AML-193 (cell line): ENCODE data around the gene PCDHGA6.
"Not testable (repeated sequence)": the region's sequence is repeated elsewhere in the genome, so short reads cannot be mapped to it uniquely, and the experiment has no call there.

Source experiments
- DNase-seq, 2 experiments: peaks; one replicate each; lab custom pipeline; 2025; lab: John Stamatoyannopoulos, UW

PCDHGA6 gene

DNA sequence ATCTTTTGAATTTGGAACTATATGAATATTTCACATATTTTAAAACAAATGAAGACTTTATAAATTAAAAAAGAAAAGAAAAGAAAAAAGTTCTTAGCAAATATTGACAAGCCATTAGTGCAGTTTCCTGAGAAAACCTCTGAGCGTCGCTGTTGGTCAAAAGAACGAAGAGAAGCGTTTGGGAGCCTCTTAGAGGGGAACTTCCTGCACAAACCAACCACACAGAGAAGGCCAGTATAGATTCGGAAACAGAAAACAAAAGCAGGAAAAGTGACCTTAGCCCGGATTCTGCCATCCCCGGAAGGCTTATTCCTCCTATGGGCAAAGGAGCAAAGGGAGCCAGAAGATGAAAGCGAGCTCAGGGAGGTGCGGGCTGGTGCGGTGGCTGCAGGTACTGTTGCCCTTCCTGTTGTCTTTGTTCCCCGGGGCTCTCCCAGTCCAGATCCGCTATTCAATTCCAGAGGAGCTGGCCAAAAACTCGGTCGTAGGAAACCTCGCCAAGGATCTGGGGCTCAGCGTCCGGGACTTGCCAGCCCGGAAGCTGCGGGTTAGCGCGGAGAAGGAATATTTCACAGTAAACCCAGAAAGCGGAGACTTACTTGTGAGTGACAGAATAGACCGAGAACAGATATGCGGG lies 13.8 kb upstream of the PCDHGA6 start, which contains the start of gene PCDHGB2:
Gene PCDHGB2, plus strand, starts transcription at position 205 of the 637 bp plus-strand sequence. Its CDS starts 142 bp downstream, at position 347.
- DNase-seq = peak; percentile 11 to 40

DNA sequence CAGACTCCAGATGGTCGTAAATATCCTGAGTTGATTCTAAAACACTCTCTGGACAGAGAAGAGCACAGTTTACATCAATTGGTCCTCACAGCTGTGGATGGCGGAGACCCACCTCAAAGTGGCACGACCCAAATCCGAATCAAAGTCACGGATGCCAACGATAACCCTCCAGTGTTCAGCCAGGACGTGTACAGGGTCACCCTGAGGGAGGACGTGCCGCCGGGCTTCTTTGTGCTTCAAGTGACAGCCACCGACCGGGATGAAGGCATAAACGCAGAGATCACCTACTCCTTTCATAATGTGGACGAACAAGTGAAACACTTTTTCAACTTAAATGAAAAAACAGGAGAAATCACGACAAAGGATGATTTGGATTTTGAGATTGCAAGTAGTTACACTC lies 13.0 kb upstream of the PCDHGA6 start:
- DNase-seq = no peak

DNA sequence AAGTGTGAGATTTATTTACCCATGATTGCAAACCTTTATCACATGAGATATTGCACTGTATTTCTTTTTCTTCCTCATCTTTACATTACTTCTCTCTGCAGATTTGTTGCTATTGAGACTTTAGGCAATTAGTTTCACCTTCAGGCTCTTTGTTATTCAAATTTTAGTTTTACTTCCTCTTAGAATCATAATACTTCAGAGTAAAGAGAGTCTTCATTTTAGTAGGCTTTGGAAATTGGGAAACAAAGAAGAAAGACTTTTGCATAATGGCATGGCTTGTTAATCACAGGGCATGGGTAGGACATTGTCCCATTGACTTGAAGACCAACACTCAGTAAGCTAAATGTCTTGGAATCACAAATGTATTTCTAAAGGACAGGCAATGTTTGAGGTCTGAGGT lies 11.0 kb upstream of the PCDHGA6 start:
- DNase-seq = no peak

DNA sequence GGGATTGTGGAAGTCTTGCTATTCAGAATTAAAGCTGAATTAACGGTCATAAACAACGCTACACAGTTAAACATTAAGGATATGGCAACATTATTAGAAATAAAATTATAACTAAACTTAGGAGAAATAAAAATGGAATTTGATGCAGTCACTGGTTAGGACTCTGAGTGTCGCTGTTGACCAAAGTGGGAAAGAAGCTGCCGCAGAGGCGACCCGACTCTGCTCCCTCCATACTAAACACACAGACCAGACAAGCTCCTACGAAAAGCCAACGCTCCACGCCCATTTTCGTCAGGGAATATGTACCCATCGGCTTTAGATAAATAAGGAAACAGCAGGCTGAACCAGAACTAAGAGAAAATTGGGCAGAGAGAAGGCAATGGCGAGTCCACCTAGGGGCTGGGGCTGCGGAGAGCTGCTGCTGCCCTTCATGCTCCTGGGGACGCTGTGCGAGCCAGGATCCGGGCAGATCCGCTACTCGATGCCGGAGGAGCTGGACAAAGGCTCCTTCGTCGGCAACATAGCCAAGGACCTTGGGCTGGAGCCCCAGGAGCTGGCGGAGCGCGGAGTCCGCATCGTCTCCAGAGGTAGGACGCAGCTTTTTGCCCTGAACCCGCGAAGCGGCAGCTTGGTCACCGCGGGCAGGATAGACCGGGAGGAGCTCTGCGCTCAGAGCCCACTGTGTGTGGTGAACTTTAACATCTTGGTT lies 9.6 kb upstream of the PCDHGA6 start, which contains the start of gene PCDHGA5:
Gene PCDHGA5, plus strand, starts transcription at position 211 of the 709 bp plus-strand sequence. Its CDS starts 169 bp downstream, at position 380.
- no peak for DNase-seq

DNA sequence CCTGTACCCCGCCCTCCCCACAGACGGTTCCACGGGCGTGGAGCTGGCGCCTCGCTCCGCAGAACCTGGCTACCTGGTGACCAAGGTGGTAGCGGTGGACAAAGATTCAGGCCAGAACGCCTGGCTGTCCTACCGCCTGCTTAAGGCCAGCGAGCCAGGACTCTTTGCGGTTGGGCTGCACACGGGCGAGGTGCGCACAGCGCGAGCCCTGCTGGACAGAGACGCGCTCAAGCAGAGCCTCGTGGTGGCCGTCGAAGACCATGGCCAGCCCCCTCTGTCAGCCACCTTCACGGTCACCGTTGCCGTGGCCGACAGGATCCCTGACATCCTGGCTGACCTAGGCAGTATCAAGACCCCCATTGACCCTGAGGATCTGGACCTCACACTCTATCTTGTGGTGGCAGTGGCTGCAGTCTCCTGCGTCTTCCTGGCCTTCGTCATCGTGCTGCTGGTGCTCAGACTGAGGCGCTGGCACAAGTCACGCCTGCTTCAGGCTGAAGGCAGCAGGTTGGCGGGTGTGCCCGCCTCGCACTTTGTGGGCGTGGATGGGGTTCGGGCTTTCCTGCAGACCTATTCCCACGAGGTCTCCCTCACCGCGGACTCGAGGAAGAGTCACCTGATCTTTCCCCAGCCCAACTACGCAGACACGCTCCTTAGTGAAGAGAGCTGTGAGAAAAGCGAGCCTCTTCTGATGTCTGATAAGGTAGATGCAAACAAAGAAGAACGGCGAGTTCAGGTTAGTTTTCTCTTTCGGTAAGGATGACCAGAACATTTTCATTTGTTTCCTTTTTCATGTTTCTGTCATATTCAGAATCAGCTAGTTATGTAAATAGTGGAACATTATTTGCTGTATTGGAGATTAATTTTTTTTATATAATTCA lies 7.4 kb upstream of the PCDHGA6 start:
- no peak for DNase-seq

DNA sequence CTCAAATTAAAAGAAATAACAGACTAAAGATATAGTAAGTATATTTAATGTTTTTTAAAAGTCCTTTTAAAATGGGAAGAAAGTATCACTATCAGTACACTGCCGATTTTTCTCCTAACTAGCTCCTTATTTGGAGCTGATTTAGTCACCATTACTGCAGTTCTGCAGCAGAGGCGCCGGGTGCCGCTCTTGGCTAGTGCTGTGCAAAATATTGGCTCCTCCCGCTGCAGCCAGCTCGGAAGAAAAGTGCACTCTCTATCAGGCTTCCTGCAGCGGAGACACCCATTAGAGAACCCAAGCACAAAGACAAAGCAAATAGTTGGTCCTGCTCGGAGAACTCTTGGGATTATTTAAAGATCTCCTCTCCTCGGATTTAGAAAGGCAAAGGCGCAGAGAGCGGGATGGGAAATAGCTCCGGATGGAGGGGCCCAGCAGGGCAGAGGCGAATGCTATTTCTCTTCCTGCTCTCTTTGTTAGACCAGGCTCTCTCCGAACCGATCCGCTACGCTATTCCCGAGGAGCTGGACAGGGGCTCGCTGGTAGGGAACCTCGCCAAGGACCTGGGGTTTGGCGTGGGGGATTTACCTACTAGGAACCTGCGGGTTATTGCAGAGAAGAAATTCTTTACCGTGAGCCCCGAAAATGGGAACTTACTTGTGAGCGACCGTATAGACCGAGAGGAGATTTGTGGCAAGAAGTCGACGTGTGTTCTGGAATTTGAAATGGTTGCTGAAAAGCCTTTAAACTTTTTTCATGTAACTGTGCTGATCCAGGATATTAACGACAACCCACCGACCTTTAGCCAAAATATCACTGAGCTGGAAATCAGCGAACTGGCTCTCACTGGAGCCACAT lies 3.5 kb upstream of the PCDHGA6 start, which contains the start of gene PCDHGB3:
Gene PCDHGB3, plus strand, starts transcription at position 249 of the 855 bp plus-strand sequence. Its CDS starts 153 bp downstream, at position 402.
- no peak for DNase-seq

DNA sequence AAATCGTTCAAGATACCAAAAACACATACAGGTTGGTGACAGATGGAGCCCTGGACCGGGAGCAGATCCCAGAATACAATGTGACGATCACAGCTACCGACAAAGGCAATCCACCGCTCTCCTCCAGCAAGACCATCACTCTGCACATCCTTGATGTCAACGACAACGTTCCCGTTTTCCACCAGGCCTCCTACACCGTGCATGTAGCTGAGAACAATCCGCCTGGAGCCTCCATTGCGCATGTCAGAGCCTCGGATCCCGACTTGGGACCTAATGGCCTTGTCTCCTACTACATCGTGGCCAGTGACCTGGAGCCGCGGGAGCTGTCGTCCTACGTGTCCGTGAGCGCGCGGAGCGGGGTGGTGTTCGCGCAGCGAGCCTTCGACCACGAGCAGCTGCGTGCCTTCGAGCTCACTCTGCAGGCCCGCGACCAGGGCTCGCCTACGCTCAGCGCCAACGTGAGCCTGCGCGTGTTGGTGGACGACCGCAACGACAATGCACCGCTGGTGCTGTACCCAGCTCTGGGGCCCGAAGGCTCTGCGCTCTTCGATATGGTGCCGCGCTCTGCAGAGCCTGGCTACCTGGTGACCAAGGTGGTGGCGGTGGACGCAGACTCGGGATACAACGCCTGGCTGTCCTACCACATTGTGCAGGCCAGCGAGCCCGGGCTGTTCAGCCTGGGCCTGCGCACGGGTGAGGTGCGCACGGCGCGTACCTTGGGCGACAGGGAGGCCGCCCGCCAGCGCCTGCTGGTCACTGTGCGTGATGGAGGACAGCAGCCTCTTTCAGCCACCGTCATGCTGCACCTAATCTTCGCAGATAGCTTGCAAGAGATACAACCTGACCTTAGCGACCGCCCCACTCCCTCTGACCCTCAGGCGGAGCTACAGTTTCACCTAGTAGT lies 1.9 kb upstream of the PCDHGA6 start:
- no peak for DNase-seq

DNA sequence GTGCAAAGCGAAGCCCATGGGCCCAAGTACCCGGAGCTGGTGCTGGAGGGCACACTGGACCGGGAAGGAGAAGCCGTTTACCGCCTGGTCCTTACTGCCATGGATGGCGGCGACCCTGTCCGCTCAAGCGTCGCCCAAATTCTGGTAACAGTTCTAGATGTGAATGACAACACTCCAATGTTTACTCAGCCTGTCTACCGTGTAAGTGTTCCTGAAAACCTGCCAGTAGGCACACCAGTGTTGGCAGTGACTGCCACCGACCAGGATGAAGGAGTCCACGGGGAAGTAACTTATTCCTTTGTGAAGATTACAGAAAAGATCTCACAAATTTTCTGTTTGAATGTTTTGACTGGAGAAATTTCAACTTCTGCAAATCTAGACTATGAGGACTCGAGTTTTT lies 936 bp downstream of the PCDHGA6 start:
- no peak for DNase-seq

DNA sequence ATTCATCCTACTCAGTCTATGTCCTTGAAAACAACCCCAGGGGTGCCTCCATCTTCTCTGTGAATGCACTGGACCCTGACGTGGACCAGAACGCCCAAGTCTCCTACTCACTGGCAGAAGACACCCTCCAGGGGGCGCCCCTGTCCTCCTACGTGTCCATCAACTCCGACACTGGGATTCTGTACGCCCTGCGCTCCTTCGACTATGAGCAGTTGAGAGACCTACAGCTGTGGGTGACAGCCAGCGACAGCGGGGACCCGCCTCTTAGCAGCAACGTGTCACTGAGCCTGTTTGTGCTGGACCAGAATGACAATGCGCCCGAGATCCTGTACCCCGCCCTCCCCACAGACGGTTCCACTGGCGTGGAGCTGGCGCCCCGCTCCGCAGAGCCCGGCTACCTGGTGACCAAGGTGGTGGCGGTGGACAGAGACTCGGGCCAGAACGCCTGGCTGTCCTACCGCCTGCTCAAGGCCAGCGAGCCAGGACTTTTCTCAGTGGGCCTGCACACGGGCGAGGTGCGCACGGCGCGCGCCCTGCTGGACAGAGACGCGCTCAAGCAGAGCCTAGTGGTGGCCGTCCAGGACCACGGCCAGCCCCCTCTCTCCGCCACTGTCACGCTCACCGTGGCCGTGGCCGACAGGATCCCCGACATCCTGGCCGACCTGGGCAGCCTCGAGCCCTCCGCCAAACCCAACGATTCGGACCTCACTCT lies 1.9 kb downstream of the PCDHGA6 start:
- DNase-seq = not testable (repeated sequence)

DNA sequence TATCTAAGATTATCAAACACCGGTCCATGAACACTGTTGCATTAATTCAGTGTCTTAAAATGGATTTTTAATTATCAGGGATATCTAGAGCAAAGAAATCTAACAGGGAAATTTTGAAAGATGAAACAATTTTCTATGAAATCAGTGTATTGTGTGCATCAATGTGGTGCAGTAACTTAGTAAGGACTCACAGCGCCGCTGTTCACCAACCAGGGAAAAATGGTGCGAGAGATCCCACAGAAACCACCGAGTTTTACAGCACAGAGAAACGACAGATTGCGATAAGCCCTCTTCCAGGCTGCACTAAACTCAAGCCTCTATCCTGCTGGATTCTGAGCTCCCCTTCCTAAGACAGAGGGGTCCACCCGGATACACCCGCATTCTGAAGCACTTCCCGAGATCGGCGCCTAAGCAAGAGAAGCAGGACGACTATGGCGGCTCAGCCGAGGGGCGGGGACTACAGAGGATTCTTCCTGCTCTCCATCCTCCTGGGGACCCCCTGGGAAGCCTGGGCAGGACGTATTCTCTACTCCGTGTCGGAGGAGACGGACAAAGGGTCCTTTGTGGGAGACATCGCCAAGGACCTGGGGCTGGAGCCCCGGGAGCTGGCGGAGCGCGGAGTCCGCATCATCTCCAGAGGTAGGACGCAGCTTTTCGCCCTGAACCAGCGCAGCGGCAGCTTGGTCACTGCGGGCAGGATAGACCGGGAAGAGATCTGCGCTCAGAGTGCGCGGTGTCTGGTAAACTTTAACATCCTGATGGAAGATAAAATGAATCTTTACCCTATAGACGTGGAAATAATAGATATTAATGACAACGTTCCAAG lies 9.0 kb downstream of the PCDHGA6 start, which contains the start of gene PCDHGA7:
Gene PCDHGA7, plus strand, starts transcription at position 274 of the 826 bp plus-strand sequence. Its CDS starts 158 bp downstream, at position 432.
- no peak for DNase-seq

DNA sequence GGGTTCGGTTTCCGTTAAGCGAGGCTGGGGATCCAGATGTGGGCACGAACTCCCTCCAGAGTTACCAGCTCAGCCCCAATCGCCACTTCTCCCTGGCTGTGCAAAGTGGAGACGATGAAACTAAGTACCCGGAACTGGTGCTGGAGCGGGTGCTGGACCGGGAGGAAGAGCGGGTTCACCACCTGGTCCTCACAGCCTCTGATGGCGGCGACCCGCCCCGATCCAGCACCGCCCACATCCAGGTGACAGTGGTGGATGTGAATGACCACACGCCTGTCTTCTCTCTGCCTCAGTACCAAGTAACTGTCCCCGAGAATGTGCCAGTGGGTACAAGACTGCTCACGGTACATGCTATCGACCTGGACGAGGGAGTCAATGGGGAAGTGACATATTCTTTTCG lies 9.7 kb downstream of the PCDHGA6 start:
- no peak for DNase-seq

DNA sequence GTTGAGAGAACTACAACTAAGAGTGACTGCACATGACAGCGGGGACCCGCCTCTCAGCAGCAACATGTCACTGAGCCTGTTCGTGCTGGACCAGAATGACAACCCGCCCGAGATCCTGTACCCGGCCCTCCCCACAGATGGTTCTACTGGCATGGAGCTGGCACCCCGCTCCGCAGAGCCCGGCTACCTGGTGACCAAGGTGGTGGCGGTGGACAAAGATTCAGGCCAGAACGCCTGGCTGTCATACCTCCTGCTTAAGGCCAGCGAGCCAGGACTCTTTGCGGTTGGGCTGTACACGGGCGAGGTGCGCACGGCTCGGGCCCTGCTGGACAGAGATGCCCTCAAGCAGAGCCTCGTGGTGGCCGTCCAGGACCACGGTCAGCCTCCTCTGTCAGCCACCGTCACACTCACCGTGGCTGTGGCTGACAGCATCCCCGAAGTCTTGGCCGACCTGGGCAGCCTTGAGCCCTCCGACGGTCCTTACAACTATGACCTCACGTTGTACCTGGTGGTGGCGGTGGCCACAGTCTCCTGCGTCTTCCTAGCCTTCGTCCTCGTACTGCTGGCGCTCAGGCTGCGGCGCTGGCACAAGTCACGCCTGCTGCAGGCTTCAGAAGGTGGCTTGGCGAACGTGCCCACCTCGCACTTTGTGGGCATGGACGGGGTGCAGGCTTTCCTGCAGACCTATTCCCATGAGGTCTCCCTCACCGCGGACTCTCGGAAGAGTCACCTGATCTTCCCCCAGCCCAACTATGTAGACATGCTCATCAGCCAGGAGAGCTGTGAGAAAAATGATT lies 11.0 kb downstream of the PCDHGA6 start:
- no peak for DNase-seq

DNA sequence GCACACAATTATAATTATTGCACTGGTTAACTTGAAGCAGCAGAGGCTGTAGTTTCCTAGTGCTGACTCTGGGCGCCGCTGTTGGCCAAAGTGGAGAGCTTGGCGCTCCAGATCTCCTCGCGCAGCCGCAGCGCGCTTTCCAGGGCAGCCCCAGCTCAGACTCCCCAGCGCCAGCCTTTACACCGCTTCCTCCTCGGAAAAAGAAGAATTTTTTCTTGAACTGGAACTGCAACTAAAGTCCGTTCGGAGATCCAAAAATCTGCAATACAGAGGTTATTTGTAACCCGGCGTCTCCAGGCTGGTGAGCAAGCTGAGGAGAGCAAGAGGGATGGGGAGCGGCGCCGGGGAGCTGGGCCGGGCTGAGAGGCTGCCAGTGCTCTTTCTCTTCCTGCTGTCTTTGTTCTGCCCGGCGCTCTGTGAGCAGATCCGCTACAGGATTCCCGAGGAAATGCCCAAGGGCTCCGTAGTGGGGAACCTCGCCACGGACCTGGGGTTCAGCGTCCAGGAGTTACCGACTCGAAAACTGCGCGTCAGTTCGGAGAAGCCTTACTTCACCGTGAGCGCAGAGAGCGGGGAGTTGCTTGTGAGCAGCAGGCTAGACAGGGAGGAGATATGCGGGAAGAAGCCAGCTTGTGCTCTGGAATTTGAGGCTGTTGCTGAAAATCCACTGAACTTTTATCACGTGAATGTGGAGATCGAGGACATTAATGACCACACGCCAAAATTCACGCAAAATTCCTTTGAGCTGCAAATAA lies 14.0 kb downstream of the PCDHGA6 start, which contains the start of gene PCDHGB4:
Gene PCDHGB4, plus strand, starts transcription at position 142 of the 755 bp plus-strand sequence. Its CDS starts 187 bp downstream, at position 329.
- not testable (repeated sequence) for DNase-seq

DNA sequence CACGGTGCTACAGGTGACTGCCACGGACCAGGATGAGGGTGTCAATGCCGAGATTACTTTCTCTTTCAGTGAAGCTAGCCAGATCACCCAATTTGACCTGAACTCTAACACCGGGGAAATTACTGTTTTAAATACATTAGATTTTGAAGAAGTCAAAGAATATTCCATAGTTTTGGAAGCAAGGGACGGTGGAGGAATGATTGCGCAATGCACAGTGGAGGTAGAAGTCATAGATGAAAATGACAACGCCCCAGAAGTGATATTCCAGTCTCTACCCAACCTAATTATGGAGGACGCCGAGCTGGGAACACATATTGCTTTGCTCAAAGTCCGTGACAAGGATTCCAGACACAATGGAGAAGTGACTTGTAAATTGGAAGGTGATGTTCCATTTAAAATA lies 15.0 kb downstream of the PCDHGA6 start:
- DNase-seq = no peak

DNA sequence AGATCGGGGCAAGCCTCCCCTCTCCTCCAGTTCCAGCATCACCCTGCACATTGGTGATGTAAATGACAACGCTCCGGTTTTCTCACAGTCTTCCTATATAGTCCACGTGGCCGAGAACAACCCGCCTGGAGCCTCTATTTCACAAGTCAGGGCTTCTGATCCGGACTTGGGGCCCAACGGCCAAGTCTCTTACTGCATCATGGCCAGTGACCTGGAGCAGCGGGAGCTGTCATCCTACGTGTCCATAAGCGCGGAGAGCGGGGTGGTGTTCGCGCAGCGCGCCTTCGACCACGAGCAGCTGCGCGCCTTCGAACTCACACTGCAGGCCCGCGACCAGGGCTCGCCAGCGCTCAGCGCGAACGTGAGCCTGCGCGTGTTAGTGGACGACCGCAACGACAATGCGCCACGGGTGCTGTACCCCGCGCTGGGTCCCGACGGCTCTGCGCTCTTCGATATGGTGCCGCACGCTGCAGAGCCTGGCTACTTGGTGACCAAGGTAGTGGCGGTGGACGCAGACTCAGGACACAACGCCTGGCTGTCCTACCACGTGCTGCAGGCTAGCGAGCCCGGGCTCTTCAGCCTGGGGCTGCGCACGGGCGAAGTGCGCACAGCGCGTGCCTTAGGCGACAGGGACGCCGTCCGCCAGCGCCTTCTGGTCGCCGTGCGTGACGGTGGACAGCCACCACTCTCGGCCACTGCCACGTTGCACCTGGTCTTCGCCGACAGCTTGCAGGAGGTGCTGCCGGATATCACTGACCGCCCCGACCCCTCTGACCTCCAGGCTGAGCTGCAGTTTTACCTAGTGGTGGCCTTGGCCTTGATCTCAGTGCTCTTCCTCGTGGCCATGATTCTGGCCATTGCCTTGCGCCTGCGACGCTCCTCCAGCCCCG lies 15.7 kb downstream of the PCDHGA6 start:
- DNase-seq = no peak
